Tibial artery (tissue), 4 donors: Measurements from ENCODE around the gene RAP1GAP2.

Experiments used
- DNase-seq, 2 donors: peaks; one replicate each; pipeline ENCODE4 v3.0.0-alpha.2; 2019
- H3K27ac ChIP-seq, 2 donors: fragments of 200-600 bp; sonication (generic) in 1 of 2; 1 replicate in 1 of 2; 2 replicates in 1 of 2; pipeline ENCODE4 v1.5.1; 2018 to 2019; ENCODE audit warnings: mild to moderate bottlenecking in 1 of 2
- H3K27me3 ChIP-seq, 2 donors: fragments of 200-600 bp; sonication (generic) in 1 of 2; one replicate each; pipeline versions ENCODE4 v1.5.1 to v1.6.0; 2016 to 2019
- H3K36me3 ChIP-seq, 3 donors: fragments of 200-600 bp; sonication (generic) in 2 of 3; one replicate each; pipeline ENCODE4 v1.5.1; 2016 to 2019; ENCODE audit warnings: mild to moderate bottlenecking in 2 of 3
- H3K4me1 ChIP-seq, 4 donors: fragments of 200-600 bp; sonication (generic) in 2 of 4; 1 replicate in 3 of 4; 2 replicates in 1 of 4; pipeline ENCODE4 v1.5.1; 2016 to 2019
- H3K4me3 ChIP-seq, 2 donors: fragments of 200-600 bp; sonication (generic) in 1 of 2; 1 replicate in 1 of 2; 2 replicates in 1 of 2; pipeline ENCODE4 v1.5.1; 2018 to 2019; ENCODE audit warnings: mild to moderate bottlenecking in 2 of 2
- H3K9me3 ChIP-seq, 3 donors: fragments of 200-600 bp; sonication (generic) in 1 of 3; one replicate each; pipeline ENCODE4 v1.5.1; 2016 to 2019
- intact Hi-C: fragments of 100-400 bp; cut with DNase I; formaldehyde crosslinking; loops from one replicate; pipeline ENCODE4 v1.15.0; 2023; ENCODE audit warnings: low total_unique reads
- TF ChIP-seq, protein P1 (sequence below), 2 experiments: fragments of 200-600 bp in 1 of 2; fragments of 450-650 bp in 1 of 2; IDR thresholded peaks; one replicate each; pipeline ENCODE4 v1.5.1; 2017 to 2019; ENCODE audit warnings: antibody characterized with exemption in 2 of 2, mild to moderate bottlenecking in 1 of 2, moderate library complexity in 1 of 2

The RAP1GAP2 gene

GRCh38 chr17:2803386-2803785, 7.1 kb downstream of the RAP1GAP2 start:
- TF ChIP-seq, protein P1, sequence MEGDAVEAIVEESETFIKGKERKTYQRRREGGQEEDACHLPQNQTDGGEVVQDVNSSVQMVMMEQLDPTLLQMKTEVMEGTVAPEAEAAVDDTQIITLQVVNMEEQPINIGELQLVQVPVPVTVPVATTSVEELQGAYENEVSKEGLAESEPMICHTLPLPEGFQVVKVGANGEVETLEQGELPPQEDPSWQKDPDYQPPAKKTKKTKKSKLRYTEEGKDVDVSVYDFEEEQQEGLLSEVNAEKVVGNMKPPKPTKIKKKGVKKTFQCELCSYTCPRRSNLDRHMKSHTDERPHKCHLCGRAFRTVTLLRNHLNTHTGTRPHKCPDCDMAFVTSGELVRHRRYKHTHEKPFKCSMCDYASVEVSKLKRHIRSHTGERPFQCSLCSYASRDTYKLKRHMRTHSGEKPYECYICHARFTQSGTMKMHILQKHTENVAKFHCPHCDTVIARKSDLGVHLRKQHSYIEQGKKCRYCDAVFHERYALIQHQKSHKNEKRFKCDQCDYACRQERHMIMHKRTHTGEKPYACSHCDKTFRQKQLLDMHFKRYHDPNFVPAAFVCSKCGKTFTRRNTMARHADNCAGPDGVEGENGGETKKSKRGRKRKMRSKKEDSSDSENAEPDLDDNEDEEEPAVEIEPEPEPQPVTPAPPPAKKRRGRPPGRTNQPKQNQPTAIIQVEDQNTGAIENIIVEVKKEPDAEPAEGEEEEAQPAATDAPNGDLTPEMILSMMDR (IDR thresholded peaks at IDR 0.05), result no peak
- Histone ChIP-seq H3K36me3 (no peaks in the 10 kb centered on the region), H3K4me3 (no peak overlapping the region), H3K4me1 (no peaks in the 10 kb centered on the region), H3K27ac (no peak overlapping the region), H3K27me3 (peaks cover 0 to 19% of the 10 kb centered on the region in 2 donors), H3K9me3 (peaks cover 0 to 4% (median 0%) of the 10 kb centered on the region in 3 donors)
- intact Hi-C loops, result no loop called here
- no peak for DNase-seq

- DNase-seq, result no peak
- intact Hi-C loops, result no loop called here
- Histone ChIP-seq H3K4me3 (no peak overlapping the region), H3K4me1 (no peaks in the 10 kb centered on the region), H3K27ac (no peak overlapping the region), H3K9me3 (peaks cover 0 to 4% (median 0%) of the 10 kb centered on the region in 3 donors), H3K36me3 (no peaks in the 10 kb centered on the region), H3K27me3 (peaks cover 0 to 20% of the 10 kb centered on the region in 2 donors)
- TF ChIP-seq, protein P1 (IDR thresholded peaks at IDR 0.05), result no peak
These were observed 7.7 kb downstream of the RAP1GAP2 start for GRCh38 chr17:2803971-2804370.

DNA sequence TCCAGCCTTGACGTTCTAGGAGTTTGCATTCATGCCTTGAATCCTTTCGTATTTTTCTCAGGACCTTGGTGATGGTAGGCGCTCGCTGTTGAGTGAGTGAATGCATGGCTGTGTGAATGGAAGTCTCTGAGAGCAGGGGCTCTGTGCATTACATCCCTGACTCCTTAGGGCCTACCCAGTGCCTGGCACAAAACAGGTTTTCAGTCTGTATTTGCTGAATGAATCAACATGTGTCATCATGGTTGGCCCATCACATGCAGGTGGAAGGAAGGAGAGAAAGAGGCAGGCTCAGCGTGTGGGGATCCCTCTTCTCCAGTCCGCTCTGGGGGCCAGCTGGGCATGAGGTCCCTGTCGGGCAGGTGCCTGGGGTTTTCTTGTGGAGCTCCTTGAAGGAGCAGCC, 8.7 kb downstream of the RAP1GAP2 start:
- H3K27ac ChIP-seq, result no peak overlapping the region
- H3K9me3 ChIP-seq, result peaks cover 0 to 4% (median 0%) of the 10 kb centered on the region in 3 donors
- H3K27me3 ChIP-seq, result peaks cover 0 to 14% of the 10 kb centered on the region in 2 donors
- H3K36me3 ChIP-seq, result no peaks in the 10 kb centered on the region
- H3K4me3 ChIP-seq, result no peak overlapping the region
- intact Hi-C loops, result no loop called here
- H3K4me1 ChIP-seq, result no peaks in the 10 kb centered on the region
- DNase-seq, result no peak
- TF ChIP-seq, protein P1 (IDR thresholded peaks at IDR 0.05), result no peak

DNA sequence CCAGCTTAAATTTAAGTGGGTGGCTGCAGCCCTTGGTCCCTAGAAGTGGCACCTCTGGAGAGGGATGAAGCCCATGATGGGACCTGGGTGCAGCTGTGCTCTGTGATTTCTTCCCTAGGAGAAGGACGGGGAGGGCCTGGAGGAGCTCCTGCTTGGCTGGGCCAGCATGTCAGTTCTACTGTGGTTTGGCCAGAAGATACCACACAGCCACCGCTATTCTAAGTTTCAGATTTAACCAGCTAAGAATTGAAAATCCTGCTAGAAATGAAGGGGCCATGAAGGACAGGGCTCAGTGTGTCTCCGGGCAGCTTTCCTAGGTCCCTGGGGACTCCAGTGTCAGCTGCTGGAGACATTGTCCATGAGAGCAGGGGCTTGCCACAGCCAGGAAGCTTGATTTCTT, 9.7 kb downstream of the RAP1GAP2 start:
- Histone ChIP-seq H3K36me3 (no peaks in the 10 kb centered on the region), H3K4me3 (no peak overlapping the region), H3K4me1 (no peaks in the 10 kb centered on the region), H3K27me3 (peaks cover 0 to 10% of the 10 kb centered on the region in 2 donors), H3K9me3 (peaks cover 0 to 4% (median 0%) of the 10 kb centered on the region in 3 donors), H3K27ac (no peak overlapping the region)
- intact Hi-C loops, result no loop called here
- no peak for DNase-seq
- TF ChIP-seq, protein P1 (IDR thresholded peaks at IDR 0.05), result no peak

GRCh38 chr17:2808367-2809335, 12.4 kb downstream of the RAP1GAP2 start:
- peaks cover 0 to 4% (median 0%) of the 10 kb centered on the region in 3 donors for H3K9me3 ChIP-seq
- TF ChIP-seq, protein P1 (IDR thresholded peaks at IDR 0.05), result no peak
- H3K27me3 ChIP-seq, result peaks cover 0 to 10% of the 10 kb centered on the region in 2 donors
- H3K4me1 ChIP-seq, result no peaks in the 10 kb centered on the region
- no peaks in the 10 kb centered on the region for H3K36me3 ChIP-seq
- no peak overlapping the region for H3K27ac ChIP-seq
- H3K4me3 ChIP-seq, result no peak overlapping the region
- intact Hi-C loops, result no loop called here
- no peak for DNase-seq
